UCSD-AML1 (cell line): Measurements from ENCODE around the gene MYH9.

Experiments
- DNase-seq: peaks from one replicate; lab custom pipeline; 2025; ENCODE audit not compliant: unreplicated experiment; lab: John Stamatoyannopoulos, UW

Gene MYH9

GRCh38 chr22:36234919-36235318 is 152.8 kb downstream of the MYH9 start:
- DNase-seq = no peak

GRCh38 chr22:36234213-36234612 is 153.6 kb downstream of the MYH9 start:
- no peak for DNase-seq

- DNase-seq = no peak
Observed at GRCh38 chr22:36233796-36234195, 154.0 kb downstream of the MYH9 start.

GRCh38 chr22:36232715-36233401 is 154.9 kb downstream of the MYH9 start:
- no peak for DNase-seq
